ENCODE measurements around the gene OR2T12.

GRCh38 chr1:248316796-248317195 lies 13.6 kb upstream of the OR2T12 start:
- TF ChIP-seq CTCF (IDR thresholded peaks at IDR 0.05) (no peak), POLR2A (IDR thresholded peaks at IDR 0.05) (no peak)
